ENCODE measurements around the gene DCAF8. TPM values are rescaled to one million over a fixed set of nuclear protein-coding genes. Genes with fewer than 3 reads are reported as not detected.

Gene DCAF8
- total and polyA plus RNA-seq, 7 donors, result 28.2 to 184 (median 138) TPM

DNA sequence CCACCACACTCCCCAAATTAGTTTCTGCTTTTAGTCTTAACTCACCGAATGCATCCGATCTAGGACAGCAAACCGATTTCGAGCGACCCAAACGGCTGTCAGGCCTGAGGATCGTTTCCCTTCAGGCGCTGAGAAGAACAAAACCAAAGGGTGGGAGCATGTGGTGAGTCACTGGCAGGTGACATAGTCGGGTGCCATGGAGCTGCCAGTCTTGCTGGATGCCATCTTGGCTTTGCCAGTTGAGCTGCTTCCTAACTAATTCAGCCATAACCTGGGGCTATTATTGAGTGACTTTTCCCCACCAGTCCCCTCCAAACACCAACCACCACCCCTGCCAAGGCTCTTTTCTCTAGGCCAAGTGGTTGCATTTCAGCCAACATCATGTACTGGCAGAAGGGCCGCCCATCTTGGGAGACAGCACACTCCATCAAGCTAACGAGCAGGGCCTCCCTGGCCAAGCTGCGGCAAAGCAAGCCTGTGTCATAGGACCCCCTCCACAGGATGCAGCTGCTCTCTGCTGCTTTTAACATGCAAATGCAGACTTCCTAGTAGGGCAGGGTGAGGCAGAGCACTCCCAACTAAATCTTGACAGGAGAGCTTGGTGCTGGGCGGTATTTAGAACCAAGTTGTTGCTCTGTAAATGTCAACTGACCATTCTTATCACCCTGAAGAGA, 44.9 kb upstream of the DCAF8 start:
- Histone ChIP-seq H3K27me3 (no peaks in the 10 kb centered on the region), H3K27ac (no peak overlapping the region), H3K4me1 (no peaks in the 10 kb centered on the region), H3K9me3 (no peaks in the 10 kb centered on the region), H3K4me3 (no peak overlapping the region), H3K36me3 (peaks cover 69 to 100% (median 83%) of the 10 kb centered on the region in 4 donors)
- WGBS, 2 donors, result 88 to 94% methylated on average over 13 of the region's 13 CpGs
- TF ChIP-seq EP300 (IDR thresholded peaks at IDR 0.05) (no peak), POLR2A (IDR thresholded peaks at IDR 0.05) (no peak), POLR2AphosphoS5 (IDR thresholded peaks at IDR 0.05) (no peak)
- TF ChIP-seq, protein P1, sequence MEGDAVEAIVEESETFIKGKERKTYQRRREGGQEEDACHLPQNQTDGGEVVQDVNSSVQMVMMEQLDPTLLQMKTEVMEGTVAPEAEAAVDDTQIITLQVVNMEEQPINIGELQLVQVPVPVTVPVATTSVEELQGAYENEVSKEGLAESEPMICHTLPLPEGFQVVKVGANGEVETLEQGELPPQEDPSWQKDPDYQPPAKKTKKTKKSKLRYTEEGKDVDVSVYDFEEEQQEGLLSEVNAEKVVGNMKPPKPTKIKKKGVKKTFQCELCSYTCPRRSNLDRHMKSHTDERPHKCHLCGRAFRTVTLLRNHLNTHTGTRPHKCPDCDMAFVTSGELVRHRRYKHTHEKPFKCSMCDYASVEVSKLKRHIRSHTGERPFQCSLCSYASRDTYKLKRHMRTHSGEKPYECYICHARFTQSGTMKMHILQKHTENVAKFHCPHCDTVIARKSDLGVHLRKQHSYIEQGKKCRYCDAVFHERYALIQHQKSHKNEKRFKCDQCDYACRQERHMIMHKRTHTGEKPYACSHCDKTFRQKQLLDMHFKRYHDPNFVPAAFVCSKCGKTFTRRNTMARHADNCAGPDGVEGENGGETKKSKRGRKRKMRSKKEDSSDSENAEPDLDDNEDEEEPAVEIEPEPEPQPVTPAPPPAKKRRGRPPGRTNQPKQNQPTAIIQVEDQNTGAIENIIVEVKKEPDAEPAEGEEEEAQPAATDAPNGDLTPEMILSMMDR (IDR thresholded peaks at IDR 0.05), result no peak
- DNase-seq, result no peak
- intact Hi-C loops (cut with DNase I), result no loop called here

DNA sequence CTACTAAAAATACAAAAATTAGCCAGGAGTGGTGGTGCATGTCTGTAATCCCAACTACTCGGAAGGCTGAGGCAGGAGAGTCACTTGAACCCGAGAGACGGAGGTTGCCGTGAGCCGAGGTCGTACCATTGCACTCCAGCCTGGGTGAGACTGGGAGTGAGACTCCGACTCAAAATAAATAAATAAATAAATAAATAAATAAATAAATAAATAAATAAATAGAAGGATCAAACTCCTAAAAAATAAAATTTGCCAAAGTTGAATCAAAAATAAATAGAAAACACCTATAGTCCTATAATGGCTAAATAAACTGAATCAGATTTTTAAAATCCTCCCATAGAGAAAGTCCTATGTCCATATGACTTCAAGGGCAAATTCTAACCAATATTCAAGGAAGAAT, 37.8 kb upstream of the DCAF8 start:
- H3K36me3 ChIP-seq, result peaks cover 23 to 100% (median 67%) of the 10 kb centered on the region in 4 donors
- WGBS, 2 donors, result 82 to 89% methylated on average over 7 of the region's 7 CpGs
- H3K9me3 ChIP-seq, result no peaks in the 10 kb centered on the region
- no peak for DNase-seq
- H3K4me1 ChIP-seq, result no peaks in the 10 kb centered on the region
- TF ChIP-seq EP300 (IDR thresholded peaks at IDR 0.05) (no peak), POLR2A (IDR thresholded peaks at IDR 0.05) (no peak), POLR2AphosphoS5 (IDR thresholded peaks at IDR 0.05) (no peak)
- TF ChIP-seq, protein P1 (IDR thresholded peaks at IDR 0.05), result no peak
- H3K27ac ChIP-seq, result no peak overlapping the region
- no peaks in the 10 kb centered on the region for H3K27me3 ChIP-seq
- H3K4me3 ChIP-seq, result no peak overlapping the region
- intact Hi-C loops (cut with DNase I), result no loop called here

DNA sequence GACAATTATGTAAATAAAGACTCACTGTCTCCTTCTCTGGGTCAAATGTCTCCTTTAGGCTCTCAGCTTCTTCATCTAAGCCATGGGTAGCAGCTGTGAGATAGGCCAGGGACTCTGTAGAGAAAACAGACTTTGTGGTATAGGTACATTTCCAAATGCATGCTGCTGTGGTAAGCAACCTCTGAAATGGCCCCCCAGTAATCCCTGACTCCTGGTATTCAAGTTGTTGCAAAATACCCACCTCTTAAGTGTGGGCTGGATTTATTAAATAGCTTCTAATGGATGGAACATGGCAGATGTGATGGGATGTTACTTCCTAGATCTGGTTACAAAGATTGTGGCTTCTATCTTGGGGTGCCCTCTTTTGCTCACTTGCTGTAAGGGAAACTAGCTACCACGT, 33.7 kb upstream of the DCAF8 start:
- no peaks in the 10 kb centered on the region for H3K9me3 ChIP-seq
- no peak overlapping the region for H3K4me3 ChIP-seq
- WGBS, 2 donors, result 96 to 97% methylated on average over 1 of the region's 1 CpG
- TF ChIP-seq POLR2A (IDR thresholded peaks at IDR 0.05), result no peak
- no peak for TF ChIP-seq POLR2AphosphoS5 (IDR thresholded peaks at IDR 0.05)
- TF ChIP-seq, protein P1 (IDR thresholded peaks at IDR 0.05), result no peak
- no peak for TF ChIP-seq EP300 (IDR thresholded peaks at IDR 0.05)
- H3K27ac ChIP-seq, result no peak overlapping the region
- intact Hi-C loops (cut with DNase I), result no loop called here
- H3K36me3 ChIP-seq, result peaks cover 33 to 100% (median 85%) of the 10 kb centered on the region in 4 donors
- peaks cover 0 to 2% (median 2%) of the 10 kb centered on the region in 4 donors for H3K4me1 ChIP-seq
- DNase-seq, result no peak
- no peaks in the 10 kb centered on the region for H3K27me3 ChIP-seq

DNA sequence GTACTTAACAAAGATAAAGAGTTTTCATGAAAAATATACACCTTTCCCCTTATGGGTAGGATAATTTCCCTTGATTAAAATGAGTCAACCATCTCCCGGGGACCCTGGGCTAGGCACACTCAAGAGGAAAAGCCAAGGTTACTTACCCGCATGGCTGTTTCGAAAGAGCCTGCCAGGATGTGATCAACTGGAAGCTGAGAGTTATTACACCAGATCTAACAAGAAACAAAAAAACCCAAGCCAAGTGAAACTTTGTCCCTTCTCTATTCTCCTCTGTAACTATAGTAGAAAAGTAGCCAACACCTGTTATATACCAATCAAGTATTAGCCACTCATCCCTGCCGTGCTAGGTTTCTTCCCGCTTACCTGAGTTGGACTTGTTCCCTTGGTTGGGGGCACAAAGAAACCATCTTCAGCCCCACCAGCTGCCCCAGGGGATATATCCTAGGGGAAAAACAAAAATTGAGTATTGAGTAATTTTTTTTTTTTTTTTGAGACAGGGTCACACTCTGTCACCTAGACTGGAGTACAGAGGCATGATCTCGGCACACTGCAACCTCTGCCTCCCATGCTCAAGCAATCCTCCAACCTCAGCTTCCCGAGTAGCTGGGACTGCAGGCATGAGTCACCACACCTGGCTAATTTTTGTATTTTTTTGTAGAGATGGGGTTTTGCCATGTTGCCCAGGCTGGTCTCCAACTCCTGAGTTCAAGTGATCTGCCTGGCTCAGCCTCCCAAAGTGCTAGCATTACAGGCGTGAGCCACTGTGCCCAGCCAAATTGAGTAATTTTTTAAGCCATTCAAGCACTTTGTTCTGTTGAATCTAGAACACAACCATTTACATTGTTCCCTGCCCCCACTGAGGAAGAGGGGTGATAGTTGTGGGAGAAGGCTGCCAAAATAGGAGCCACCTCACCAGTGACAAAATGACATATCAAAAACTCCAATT, 30.9 kb upstream of the DCAF8 start:
- no peak for DNase-seq

More for the DNA sequence above, 30.9 kb upstream of the DCAF8 start:
- Histone ChIP-seq H3K4me1 (peaks cover 0 to 4% (median 2%) of the 10 kb centered on the region in 4 donors), H3K36me3 (peaks cover 38 to 100% (median 89%) of the 10 kb centered on the region in 4 donors), H3K4me3 (no peak overlapping the region), H3K27me3 (no peaks in the 10 kb centered on the region), H3K27ac (no peak overlapping the region), H3K9me3 (no peaks in the 10 kb centered on the region)
- TF ChIP-seq POLR2AphosphoS5 (IDR thresholded peaks at IDR 0.05) (no peak), EP300 (IDR thresholded peaks at IDR 0.05) (no peak), POLR2A (IDR thresholded peaks at IDR 0.05) (no peak)
- TF ChIP-seq, protein P1 (IDR thresholded peaks at IDR 0.05), result no peak
- 90 to 91% methylated on average over 8 of the region's 8 CpGs for WGBS, 2 donors
- intact Hi-C loops (cut with DNase I), result loop anchor here (5.0 kb wide), 1 partner anchor 44 kb away; no protein-coding TSS in a partner anchor
